ENCODE measurements around the gene GATA6. TPM values are rescaled to one million over a fixed set of nuclear protein-coding genes. Genes with fewer than 3 reads are reported as not detected.
"Not testable (repeated sequence)": the region's sequence is repeated elsewhere in the genome, so short reads cannot be mapped to it uniquely, and the experiment has no call there.

The GATA6 gene
- total RNA-seq, 1 experiment from 2014 or later, result 3.3 TPM

GRCh38 chr18:22184573-22184972 is 15.2 kb downstream of the GATA6 start:
- DNase-seq (ENCODE audit: low read depth, low spot score); intact Hi-C loops (cut with micrococcal nuclease); H3K4me2 ChIP-seq (ENCODE audit: low read length); H3K4me3 ChIP-seq (replicated peaks in 1 of 2; ENCODE audit: low read depth in 1 of 2, low read length in 2 of 2); H3K9me2 ChIP-seq (ENCODE audit: insufficient read depth); H3K9me3 ChIP-seq (ENCODE audit: control insufficient read depth in 1 of 2, insufficient read depth in 1 of 2, low read depth in 1 of 2, low read length in 2 of 2); H4K20me1 ChIP-seq (ENCODE audit: insufficient read depth); H3K79me2 ChIP-seq (ENCODE audit: insufficient read depth, low read length); H3K27me3 ChIP-seq (ENCODE audit: insufficient read depth, low read length); RAD21 ChIA-PET (ENCODE audit: low non-redundant PET in 1 of 2, low total read pairs in 2 of 2, uncharacterized antibody in 2 of 2, unreplicated experiment in 2 of 2); H3K27ac ChIP-seq (ENCODE audit: low read depth, low read length); H3K9ac ChIP-seq (ENCODE audit: low read length); H3K4me1 ChIP-seq (ENCODE audit: control insufficient read depth in 1 of 2, insufficient read depth in 2 of 2, low read length in 2 of 2); CTCF ChIA-PET; H2AFZ ChIP-seq (ENCODE audit: low read depth, low read length, poor library complexity, severe bottlenecking); BruUV-seq (replicated peaks); ATAC-seq; POLR2A ChIA-PET: not testable (repeated sequence)
- H3K36me3 ChIP-seq (ENCODE audit: control insufficient read depth in 1 of 2, insufficient read depth in 2 of 2, low read length in 2 of 2), result peaks cover 0 to 14% of the 10 kb centered on the region in 2 experiments; a peak in 2 of 4 replicates

DNA sequence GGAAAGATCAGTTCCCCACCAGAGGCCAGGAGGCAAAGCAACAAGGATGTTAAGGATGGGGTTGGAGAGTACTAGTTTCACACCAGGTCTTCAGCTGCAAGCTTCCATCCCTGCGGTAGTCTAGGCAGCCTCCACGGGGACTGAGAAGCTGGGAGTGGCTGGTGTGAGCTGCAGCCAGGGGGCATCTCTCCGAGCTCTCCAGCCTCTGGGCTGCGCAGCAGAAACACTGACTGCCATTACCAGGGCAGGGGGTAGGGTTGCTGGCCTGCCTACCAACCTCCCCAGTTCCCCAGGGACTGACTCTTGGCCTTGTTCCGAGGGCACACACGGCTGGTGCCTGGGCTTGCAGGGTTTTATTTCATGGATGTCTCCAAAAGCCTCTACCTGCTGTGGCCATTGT is 15.9 kb downstream of the GATA6 start:
- Histone ChIP-seq H3K4me3 (replicated peaks in 1 of 2; ENCODE audit: low read depth in 1 of 2, low read length in 2 of 2) (no peak overlapping the region), H3K4me2 (ENCODE audit: low read length) (no peak overlapping the region), H3K9me2 (ENCODE audit: insufficient read depth) (no peaks in the 10 kb centered on the region), H3K36me3 (ENCODE audit: control insufficient read depth in 1 of 2, insufficient read depth in 2 of 2, low read length in 2 of 2) (peaks cover 0 to 14% of the 10 kb centered on the region in 2 experiments; a peak in 2 of 4 replicates), H3K27ac (ENCODE audit: low read depth, low read length) (no peak overlapping the region), H3K4me1 (ENCODE audit: control insufficient read depth in 1 of 2, insufficient read depth in 2 of 2, low read length in 2 of 2) (peaks cover 0 to 4% of the 10 kb centered on the region in 2 experiments; a peak in 1 of 4 replicates), H3K9me3 (ENCODE audit: control insufficient read depth in 1 of 2, insufficient read depth in 1 of 2, low read depth in 1 of 2, low read length in 2 of 2) (no peaks in the 10 kb centered on the region), H3K9ac (ENCODE audit: low read length) (no peak overlapping the region), H2AFZ (ENCODE audit: low read depth, low read length, poor library complexity, severe bottlenecking) (no peak overlapping the region), H3K79me2 (ENCODE audit: insufficient read depth, low read length) (no peaks in the 10 kb centered on the region), H4K20me1 (ENCODE audit: insufficient read depth) (no peaks in the 10 kb centered on the region), H3K27me3 (ENCODE audit: insufficient read depth, low read length) (no peaks in the 10 kb centered on the region)
- POLR2A ChIA-PET, result interaction anchor here (1.3 kb wide), 1 partner anchor 16 kb away, joined by 3 read pairs; the partner anchor contains the start of gene GATA6
- intact Hi-C loops (cut with micrococcal nuclease), result no loop called here
- CTCF ChIA-PET, result no interaction called here
- no TSS peak for BruUV-seq (replicated peaks)
- TF ChIP-seq FOSL1 (IDR thresholded peaks at IDR 0.05; ENCODE audit: low read depth) (no peak), EZH2 (IDR thresholded peaks at IDR 0.05) (no peak), CTCF (IDR thresholded peaks at IDR 0.05 in 2 of 3, conservative IDR thresholded peaks at IDR 0.05 in 1 of 3; ENCODE audit: borderline replicate concordance in 1 of 3, insufficient read depth in 1 of 3, low read depth in 2 of 3, low read length in 2 of 3) (no peak), POLR2A (IDR thresholded peaks at IDR 0.05; ENCODE audit: borderline replicate concordance, extremely low read depth, insufficient read depth, insufficient read length) (no peak), SRF (IDR thresholded peaks at IDR 0.05; ENCODE audit: low read depth) (no peak), YY1 (IDR thresholded peaks at IDR 0.05; ENCODE audit: extremely low read depth, insufficient replicate concordance, low read depth, low read length) (no peak), EGR1 (IDR thresholded peaks at IDR 0.05; ENCODE audit: low read depth) (no peak), RAD21 (IDR thresholded peaks at IDR 0.05; ENCODE audit: low read depth) (no peak)
- RAD21 ChIA-PET (ENCODE audit: low non-redundant PET in 1 of 2, low total read pairs in 2 of 2, uncharacterized antibody in 2 of 2, unreplicated experiment in 2 of 2), result no interaction called here
- ATAC-seq (no peak), DNase-seq (ENCODE audit: low read depth, low spot score) (no peak)

Data from HCT116 (cell line).